ENCODE measurements around the gene ECHDC3. TPM values are rescaled to one million over a fixed set of nuclear protein-coding genes. Genes with fewer than 3 reads are reported as not detected.

The ECHDC3 gene
- total RNA-seq, 1 donor from 2014 or later = 2.1 TPM

- H2AFZ ChIP-seq (replicated peaks) = no peak overlapping the region
- Mint-ChIP-seq H3K36me3 (no peaks in the 10 kb centered on the region), H3K27me3 (ENCODE audit: insufficient read depth, low read depth) (peaks cover 8% of the 10 kb centered on the region), H3K9me3 (peaks cover 16% of the 10 kb centered on the region), H3K27ac (no peak overlapping the region), H3K4me3 (no peak overlapping the region), H3K4me1 (peaks cover 28% of the 10 kb centered on the region)
- no peaks in the 10 kb centered on the region for H3K27me3 ChIP-seq
- TF ChIP-seq EZH2 (IDR thresholded peaks at IDR 0.05) (no peak), EZH2phosphoT487 (IDR thresholded peaks at IDR 0.05) (no peak), CTCF (IDR thresholded peaks at IDR 0.05) (no peak)
- no peaks in the 10 kb centered on the region for H3F3A ChIP-seq (ENCODE audit: low read depth)
- H3K36me3 ChIP-seq = no peaks in the 10 kb centered on the region
- no peaks in the 10 kb centered on the region for H4K20me1 ChIP-seq (ENCODE audit: low read depth)
- H3K9ac ChIP-seq = no peak overlapping the region
- no peak overlapping the region for H3K4me2 ChIP-seq
- no peak overlapping the region for H3K27ac ChIP-seq
- DNase-seq (ENCODE audit: low spot score) = no peak
- H3K79me2 ChIP-seq (ENCODE audit: low read depth) = no peaks in the 10 kb centered on the region
- no peaks in the 10 kb centered on the region for H3K9me3 ChIP-seq (ENCODE audit: low read depth)
- no peaks in the 10 kb centered on the region for H3K4me1 ChIP-seq
- H3K4me3 ChIP-seq = no peak overlapping the region
Observed at GRCh38 chr10:11716686-11717085, 25.5 kb upstream of the ECHDC3 start.

GRCh38 chr10:11719496-11720259, 22.5 kb upstream of the ECHDC3 start:
- peaks cover 7% of the 10 kb centered on the region for H3K27me3 Mint-ChIP-seq (ENCODE audit: insufficient read depth, low read depth)
- no peak overlapping the region for H3K4me3 Mint-ChIP-seq
- no peaks in the 10 kb centered on the region for H3K4me1 ChIP-seq
- H4K20me1 ChIP-seq (ENCODE audit: low read depth) = no peaks in the 10 kb centered on the region
- H3K79me2 ChIP-seq (ENCODE audit: low read depth) = no peaks in the 10 kb centered on the region
- H3K4me1 Mint-ChIP-seq = peaks cover 9% of the 10 kb centered on the region
- no peak overlapping the region for H2AFZ ChIP-seq (replicated peaks)
- no peak overlapping the region for H3K27ac Mint-ChIP-seq
- peaks cover 10% of the 10 kb centered on the region for H3K9me3 Mint-ChIP-seq
- H3K4me3 ChIP-seq = no peak overlapping the region
- no peak overlapping the region for H3K9ac ChIP-seq
- H3K36me3 Mint-ChIP-seq = no peaks in the 10 kb centered on the region
- no peaks in the 10 kb centered on the region for H3K27me3 ChIP-seq
- H3K9me3 ChIP-seq (ENCODE audit: low read depth) = no peaks in the 10 kb centered on the region
- no peaks in the 10 kb centered on the region for H3F3A ChIP-seq (ENCODE audit: low read depth)
- H3K36me3 ChIP-seq = no peaks in the 10 kb centered on the region
- DNase-seq (ENCODE audit: low spot score) = no peak
- H3K4me2 ChIP-seq = no peak overlapping the region
- no peak overlapping the region for H3K27ac ChIP-seq
- no peak for TF ChIP-seq EZH2 (IDR thresholded peaks at IDR 0.05)
- TF ChIP-seq EZH2phosphoT487 (IDR thresholded peaks at IDR 0.05) = no peak

DNA sequence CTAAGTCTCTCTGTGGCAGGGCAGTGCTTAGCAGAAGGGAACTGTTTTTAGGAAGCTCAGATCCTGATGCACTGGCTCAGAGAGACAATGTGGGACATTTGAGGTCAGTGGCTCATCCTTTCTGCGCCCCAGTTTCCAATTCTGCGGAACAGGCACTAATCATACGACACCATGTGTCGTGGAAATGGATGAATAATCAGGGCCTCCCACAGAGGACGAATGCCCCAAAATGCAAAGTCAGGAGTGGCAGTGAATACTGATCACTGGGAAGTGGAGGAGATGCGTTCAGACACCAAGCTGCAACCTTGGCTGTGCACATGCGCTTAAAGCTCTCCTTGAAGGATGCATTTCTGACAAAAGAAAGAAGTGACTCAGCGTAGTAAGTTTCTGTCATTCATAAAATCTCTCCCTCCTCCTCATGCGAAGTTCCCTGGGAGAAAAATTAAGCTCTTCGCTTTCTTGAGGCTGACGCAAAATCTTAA, 21.9 kb upstream of the ECHDC3 start:
- H4K20me1 ChIP-seq (ENCODE audit: low read depth) = no peaks in the 10 kb centered on the region
- Mint-ChIP-seq H3K4me3 (no peak overlapping the region), H3K36me3 (no peaks in the 10 kb centered on the region), H3K4me1 (peaks cover 8% of the 10 kb centered on the region), H3K9me3 (peaks cover 8% of the 10 kb centered on the region), H3K27me3 (ENCODE audit: insufficient read depth, low read depth) (peaks cover 7% of the 10 kb centered on the region), H3K27ac (no peak overlapping the region)
- H3K36me3 ChIP-seq = no peaks in the 10 kb centered on the region
- H3K27ac ChIP-seq = no peak overlapping the region
- no peak overlapping the region for H3K4me2 ChIP-seq
- H3K79me2 ChIP-seq (ENCODE audit: low read depth) = no peaks in the 10 kb centered on the region
- no peak overlapping the region for H2AFZ ChIP-seq (replicated peaks)
- H3F3A ChIP-seq (ENCODE audit: low read depth) = no peaks in the 10 kb centered on the region
- no peak overlapping the region for H3K9ac ChIP-seq
- no peaks in the 10 kb centered on the region for H3K9me3 ChIP-seq (ENCODE audit: low read depth)
- no peak for DNase-seq (ENCODE audit: low spot score)
- no peaks in the 10 kb centered on the region for H3K4me1 ChIP-seq
- H3K4me3 ChIP-seq = no peak overlapping the region
- H3K27me3 ChIP-seq = no peaks in the 10 kb centered on the region
- no peak for TF ChIP-seq EZH2phosphoT487 (IDR thresholded peaks at IDR 0.05)
- TF ChIP-seq EZH2 (IDR thresholded peaks at IDR 0.05) = no peak
- TF ChIP-seq CTCF (IDR thresholded peaks at IDR 0.05) = no peak

GRCh38 chr10:11721806-11722205, 20.4 kb upstream of the ECHDC3 start:
- TF ChIP-seq EZH2phosphoT487 (IDR thresholded peaks at IDR 0.05) (no peak), CTCF (IDR thresholded peaks at IDR 0.05) (no peak), EZH2 (IDR thresholded peaks at IDR 0.05) (no peak)
- Histone ChIP-seq H3K9me3 (ENCODE audit: low read depth) (no peaks in the 10 kb centered on the region), H4K20me1 (ENCODE audit: low read depth) (no peaks in the 10 kb centered on the region), H3K27ac (no peak overlapping the region), H3K27me3 (no peaks in the 10 kb centered on the region), H3K79me2 (ENCODE audit: low read depth) (no peaks in the 10 kb centered on the region), H3K9ac (no peak overlapping the region), H3K4me3 (no peak overlapping the region), H3K4me1 (no peaks in the 10 kb centered on the region), H3K4me2 (no peak overlapping the region), H3K36me3 (no peaks in the 10 kb centered on the region), H3F3A (ENCODE audit: low read depth) (no peaks in the 10 kb centered on the region), H2AFZ (replicated peaks) (no peak overlapping the region)
- no peaks in the 10 kb centered on the region for H3K36me3 Mint-ChIP-seq
- DNase-seq (ENCODE audit: low spot score) = no peak
- H3K27me3 Mint-ChIP-seq (ENCODE audit: insufficient read depth, low read depth) = peaks cover 4% of the 10 kb centered on the region
- peaks cover 5% of the 10 kb centered on the region for H3K9me3 Mint-ChIP-seq
- no peak overlapping the region for H3K27ac Mint-ChIP-seq
- H3K4me1 Mint-ChIP-seq = peaks cover 5% of the 10 kb centered on the region
- no peak overlapping the region for H3K4me3 Mint-ChIP-seq

All from neural progenitor cell (in vitro differentiated cells).